Keratinocyte (primary cell): Measurements from ENCODE around the gene VPS8. TPM values are rescaled to one million over a fixed set of nuclear protein-coding genes. Genes with fewer than 3 reads are reported as not detected.

Experiments used
- DNase-seq: peaks from one replicate; pipeline ENCODE4 v3.0.0-alpha.2; 2011; ENCODE audit warnings: low read depth, missing footprints, low spot score
- FAIRE-seq: peaks from 2 replicates; lab custom pipeline; 2011; peaks lifted over from hg19 to GRCh38; lab: Jason Lieb, UNC
- H2AFZ ChIP-seq: 2 replicates; pipeline ENCODE4 v1.6.0; 2012; ENCODE audit warnings: low read length, control low read depth, inconsistent platforms; ENCODE audit not compliant: control insufficient read depth
- H3K27ac ChIP-seq: 2 replicates; pipeline ENCODE4 v1.5.1; 2011; ENCODE audit warnings: low read length; ENCODE audit not compliant: control insufficient read depth, insufficient read depth
- H3K27me3 ChIP-seq: 3 replicates; pipeline ENCODE4 v1.6.0; 2011; ENCODE audit warnings: low read length; ENCODE audit not compliant: control insufficient read depth, insufficient read depth; ENCODE audit errors: extremely low read depth
- H3K36me3 ChIP-seq, 2 experiments: 2 replicates in 1 of 2; 3 replicates in 1 of 2; pipeline ENCODE4 v1.5.1; 2011; ENCODE audit warnings: low read length in 2 of 2, mild to moderate bottlenecking in 1 of 2; ENCODE audit not compliant: control insufficient read depth in 2 of 2, insufficient read depth in 2 of 2; ENCODE audit errors: extremely low read depth in 1 of 2
- H3K4me1 ChIP-seq: 3 replicates; pipeline ENCODE4 v1.5.1; 2011; ENCODE audit warnings: low read length; ENCODE audit not compliant: control insufficient read depth, insufficient read depth; ENCODE audit errors: extremely low read depth
- H3K4me2 ChIP-seq: 3 replicates; pipeline ENCODE4 v1.6.0; 2011; ENCODE audit warnings: low read depth, low read length; ENCODE audit not compliant: control insufficient read depth, insufficient read depth; ENCODE audit errors: extremely low read depth
- H3K4me3 ChIP-seq, 3 experiments: fragments of 200-600 bp in 1 of 3; sonication (generic) in 1 of 3; 2 replicates in 2 of 3; 3 replicates in 1 of 3; pipeline ENCODE4 v1.5.1; 2011 to 2016; ENCODE audit warnings: low read length in 3 of 3, mild to moderate bottlenecking in 3 of 3, control low read depth in 2 of 3, inconsistent platforms in 1 of 3, low read depth in 1 of 3, mixed read lengths in 1 of 3, mixed run types in 1 of 3, moderate library complexity in 1 of 3; ENCODE audit not compliant: control insufficient read depth in 2 of 3, insufficient read depth in 2 of 3; ENCODE audit errors: extremely low read depth in 1 of 3
- H3K79me2 ChIP-seq: 2 replicates; pipeline ENCODE4 v1.6.0; 2012; ENCODE audit warnings: low read length; ENCODE audit not compliant: control insufficient read depth, insufficient read depth
- H3K9ac ChIP-seq: 3 replicates; pipeline ENCODE4 v1.6.0; 2011; ENCODE audit warnings: low read length; ENCODE audit not compliant: control insufficient read depth, insufficient read depth; ENCODE audit errors: extremely low read depth
- H3K9me1 ChIP-seq: 3 replicates; pipeline ENCODE4 v1.6.0; 2011; ENCODE audit warnings: low read length; ENCODE audit not compliant: control insufficient read depth, insufficient read depth; ENCODE audit errors: extremely low read depth
- H3K9me3 ChIP-seq: 2 replicates; pipeline ENCODE4 v1.5.1; 2012; ENCODE audit warnings: low read depth, low read length; ENCODE audit not compliant: control insufficient read depth
- H4K20me1 ChIP-seq: 3 replicates; pipeline ENCODE4 v1.6.0; 2011; ENCODE audit warnings: low read length; ENCODE audit not compliant: control insufficient read depth, insufficient read depth; ENCODE audit errors: extremely low read depth
- CTCF ChIP-seq, 3 experiments: IDR thresholded peaks in 1 of 3; conservative IDR thresholded peaks in 1 of 3; optimal IDR thresholded peaks in 1 of 3; 2 replicates in 2 of 3; 3 replicates in 1 of 3; pipeline versions ENCODE3 to v1.5.1; 2011; ENCODE audit warnings: low read length in 3 of 3, mild to moderate bottlenecking in 3 of 3, moderate library complexity in 2 of 3, control low read depth in 1 of 3, inconsistent platforms in 1 of 3; ENCODE audit not compliant: insufficient read depth in 2 of 3; ENCODE audit errors: extremely low read depth in 1 of 3
- EZH2 ChIP-seq: IDR thresholded peaks from one replicate; pipeline ENCODE4 v1.6.1; 2012; ENCODE audit warnings: inconsistent platforms, mild to moderate bottlenecking, low read length, moderate library complexity
- dilution Hi-C: fragments of 300-500 bp; cut with MboI; formaldehyde crosslinking; loops from one replicate; pipeline ENCODE4 v1.7.0; 2020; ENCODE audit warnings: low sequenced_read_pairs; ENCODE audit not compliant: extremely low pct_ligation_motif_present
- polyA plus RNA-seq, 5 experiments: library from polyadenylated mRNA; depleted of rRNA in 3 of 5; stranded (reverse) in 3 of 5; stranded (forward) in 1 of 5; unstranded in 1 of 5; fragments of >200 nt; gene quantifications; 1 replicate in 1 of 5; 2 replicates in 3 of 5; 3 replicates in 1 of 5; pipeline versions ENCODE4 v1.2.1 to v1.2.3, GENCODE V29; 2011 to 2012; ENCODE audit warnings: missing spikeins in 2 of 5, low read depth in 1 of 5, low replicate concordance in 1 of 5

VPS8 gene
- polyA plus RNA-seq, 1 donor (not counting 4 experiments of a cell fraction or from before 2014, with no cell fraction given): 28.4 TPM

DNA sequence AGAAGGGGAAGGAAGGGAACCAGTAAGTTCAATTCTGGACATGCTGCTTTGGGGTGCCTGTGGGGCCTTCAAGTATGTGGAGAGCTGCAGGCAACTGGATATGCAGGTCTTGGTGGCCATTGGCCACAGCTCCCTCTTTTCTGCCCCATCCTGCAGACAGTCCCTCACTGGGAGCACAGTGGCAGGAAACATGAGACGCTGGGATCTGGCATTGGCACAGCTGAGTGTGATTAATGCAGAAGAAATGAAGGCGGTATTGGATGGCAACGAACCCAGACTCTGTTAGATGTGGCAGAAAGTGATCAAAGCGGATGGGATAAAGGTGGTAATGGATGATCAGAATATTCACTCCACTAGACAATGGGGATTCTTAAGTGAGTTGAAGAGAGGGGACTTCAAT is 23.2 kb upstream of the VPS8 start:
- no peaks in the 10 kb centered on the region for H3K9me1 ChIP-seq
- no peaks in the 10 kb centered on the region for H3K9me3 ChIP-seq
- no peaks in the 10 kb centered on the region for H3K79me2 ChIP-seq
- peaks cover 10% of the 10 kb centered on the region for H3K4me1 ChIP-seq
- TF ChIP-seq CTCF (optimal IDR thresholded peaks at IDR 0.05 in 1 of 3, IDR thresholded peaks at IDR 0.05 in 1 of 3, conservative IDR thresholded peaks at IDR 0.05 in 1 of 3; ENCODE audit: extremely low read depth in 1 of 3, insufficient read depth in 2 of 3, low read length in 3 of 3) (no peak), EZH2 (no peak)
- no peak overlapping the region for H3K4me2 ChIP-seq
- no peaks in the 10 kb centered on the region for H3K36me3 ChIP-seq
- H3K9ac ChIP-seq: no peak overlapping the region
- H4K20me1 ChIP-seq: no peaks in the 10 kb centered on the region
- peaks cover 8% of the 10 kb centered on the region for H3K27me3 ChIP-seq
- H3K27ac ChIP-seq: no peak overlapping the region
- no peak overlapping the region for H2AFZ ChIP-seq
- FAIRE-seq (peak; percentile 93), DNase-seq (no peak)
- dilution Hi-C loops: no loop called here
- no peak overlapping the region for H3K4me3 ChIP-seq

GRCh38 chr3:184789314-184789998 is 22.5 kb upstream of the VPS8 start:
- Histone ChIP-seq H3K79me2 (no peaks in the 10 kb centered on the region), H3K27me3 (peaks cover 8% of the 10 kb centered on the region), H4K20me1 (no peaks in the 10 kb centered on the region), H3K4me3 (no peak overlapping the region), H3K9ac (no peak overlapping the region), H3K9me1 (no peaks in the 10 kb centered on the region), H2AFZ (no peak overlapping the region), H3K27ac (no peak overlapping the region), H3K4me1 (peaks cover 10% of the 10 kb centered on the region), H3K36me3 (no peaks in the 10 kb centered on the region), H3K9me3 (no peaks in the 10 kb centered on the region), H3K4me2 (no peak overlapping the region)
- TF ChIP-seq CTCF (optimal IDR thresholded peaks at IDR 0.05 in 1 of 3, IDR thresholded peaks at IDR 0.05 in 1 of 3, conservative IDR thresholded peaks at IDR 0.05 in 1 of 3; ENCODE audit: extremely low read depth in 1 of 3, insufficient read depth in 2 of 3, low read length in 3 of 3) (no peak), EZH2 (no peak)
- DNase-seq (no peak), FAIRE-seq (no peak)
- dilution Hi-C loops: no loop called here
